Subcutaneous adipose tissue (tissue), 4 donors: ENCODE data around the gene KRTAP10-3. TPM values are rescaled to one million over a fixed set of nuclear protein-coding genes. Genes with fewer than 3 reads are reported as not detected.

Source experiments
- total RNA-seq, 4 donors: library from RNA; depleted of rRNA; stranded (reverse); fragments of >200 nt; gene quantifications; one replicate each; pipeline ENCODE4 v1.1.0, GENCODE V29; 2016
- TF ChIP-seq, protein P1 (sequence below): fragments of 450-650 bp; IDR thresholded peaks from one replicate; pipeline ENCODE4 v1.5.1; 2016; ENCODE audit warnings: low read depth, mild to moderate bottlenecking, control low read depth, antibody characterized with exemption, moderate library complexity

Gene KRTAP10-3
- total RNA-seq, 4 donors from 2014 or later: not detected

DNA sequence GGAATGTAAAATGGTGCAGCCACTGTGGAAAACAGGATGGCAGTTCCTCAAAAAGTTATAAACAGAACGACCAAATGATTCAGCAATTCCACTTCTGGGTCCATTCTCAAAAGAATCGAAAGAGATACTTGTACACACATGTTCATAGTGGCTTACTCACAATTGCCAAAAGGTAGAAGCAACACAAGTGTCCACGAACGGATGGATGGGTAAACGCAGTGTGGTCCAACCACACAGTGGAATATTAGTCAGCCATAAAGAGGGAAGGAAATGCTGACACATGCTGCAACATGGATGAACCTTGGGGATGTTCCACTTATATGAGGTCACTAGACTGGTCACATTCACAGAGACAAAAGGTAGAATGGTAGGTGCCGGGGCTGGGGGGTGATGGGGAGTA lies 23.9 kb downstream of the KRTAP10-3 start:
- TF ChIP-seq, protein P1, sequence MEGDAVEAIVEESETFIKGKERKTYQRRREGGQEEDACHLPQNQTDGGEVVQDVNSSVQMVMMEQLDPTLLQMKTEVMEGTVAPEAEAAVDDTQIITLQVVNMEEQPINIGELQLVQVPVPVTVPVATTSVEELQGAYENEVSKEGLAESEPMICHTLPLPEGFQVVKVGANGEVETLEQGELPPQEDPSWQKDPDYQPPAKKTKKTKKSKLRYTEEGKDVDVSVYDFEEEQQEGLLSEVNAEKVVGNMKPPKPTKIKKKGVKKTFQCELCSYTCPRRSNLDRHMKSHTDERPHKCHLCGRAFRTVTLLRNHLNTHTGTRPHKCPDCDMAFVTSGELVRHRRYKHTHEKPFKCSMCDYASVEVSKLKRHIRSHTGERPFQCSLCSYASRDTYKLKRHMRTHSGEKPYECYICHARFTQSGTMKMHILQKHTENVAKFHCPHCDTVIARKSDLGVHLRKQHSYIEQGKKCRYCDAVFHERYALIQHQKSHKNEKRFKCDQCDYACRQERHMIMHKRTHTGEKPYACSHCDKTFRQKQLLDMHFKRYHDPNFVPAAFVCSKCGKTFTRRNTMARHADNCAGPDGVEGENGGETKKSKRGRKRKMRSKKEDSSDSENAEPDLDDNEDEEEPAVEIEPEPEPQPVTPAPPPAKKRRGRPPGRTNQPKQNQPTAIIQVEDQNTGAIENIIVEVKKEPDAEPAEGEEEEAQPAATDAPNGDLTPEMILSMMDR: no peak

DNA sequence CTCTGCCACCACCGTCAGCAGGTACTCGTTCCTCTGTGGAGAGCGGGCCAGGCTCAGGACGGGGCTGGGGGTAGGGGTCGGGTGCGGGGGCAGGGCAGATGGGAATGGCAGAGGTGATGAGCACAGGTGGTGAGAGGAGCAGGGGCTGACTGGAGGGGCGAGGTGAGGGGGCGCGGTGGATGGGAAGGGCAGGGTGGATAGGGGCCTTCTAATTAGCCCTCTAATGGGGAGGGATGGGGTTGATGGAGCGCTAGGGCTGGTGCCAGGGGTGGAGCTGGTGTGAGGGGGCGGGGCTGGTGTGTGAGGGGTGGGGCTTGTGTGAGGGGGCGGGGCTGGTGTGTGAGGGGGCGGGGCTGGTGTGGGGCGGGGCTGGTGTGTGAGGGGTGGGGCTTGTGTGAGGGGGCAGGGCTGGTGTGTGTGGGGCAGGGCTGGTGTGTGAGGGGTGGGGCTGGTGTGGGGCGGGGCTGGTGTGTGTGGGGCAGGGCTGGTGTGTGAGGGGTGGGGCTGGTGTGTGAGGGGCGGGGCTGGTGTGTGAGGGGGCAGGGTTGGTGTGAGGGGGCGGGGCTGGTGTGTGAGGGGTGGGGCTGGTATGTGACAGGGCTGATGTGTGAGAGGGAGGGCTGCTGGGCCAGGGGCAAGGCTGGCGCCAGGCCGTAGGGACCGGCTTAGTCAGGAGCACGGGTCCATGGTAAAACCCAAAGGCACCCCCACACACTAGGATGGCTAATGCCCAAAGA lies 24.5 kb downstream of the KRTAP10-3 start:
- TF ChIP-seq, protein P1: no peak

DNA sequence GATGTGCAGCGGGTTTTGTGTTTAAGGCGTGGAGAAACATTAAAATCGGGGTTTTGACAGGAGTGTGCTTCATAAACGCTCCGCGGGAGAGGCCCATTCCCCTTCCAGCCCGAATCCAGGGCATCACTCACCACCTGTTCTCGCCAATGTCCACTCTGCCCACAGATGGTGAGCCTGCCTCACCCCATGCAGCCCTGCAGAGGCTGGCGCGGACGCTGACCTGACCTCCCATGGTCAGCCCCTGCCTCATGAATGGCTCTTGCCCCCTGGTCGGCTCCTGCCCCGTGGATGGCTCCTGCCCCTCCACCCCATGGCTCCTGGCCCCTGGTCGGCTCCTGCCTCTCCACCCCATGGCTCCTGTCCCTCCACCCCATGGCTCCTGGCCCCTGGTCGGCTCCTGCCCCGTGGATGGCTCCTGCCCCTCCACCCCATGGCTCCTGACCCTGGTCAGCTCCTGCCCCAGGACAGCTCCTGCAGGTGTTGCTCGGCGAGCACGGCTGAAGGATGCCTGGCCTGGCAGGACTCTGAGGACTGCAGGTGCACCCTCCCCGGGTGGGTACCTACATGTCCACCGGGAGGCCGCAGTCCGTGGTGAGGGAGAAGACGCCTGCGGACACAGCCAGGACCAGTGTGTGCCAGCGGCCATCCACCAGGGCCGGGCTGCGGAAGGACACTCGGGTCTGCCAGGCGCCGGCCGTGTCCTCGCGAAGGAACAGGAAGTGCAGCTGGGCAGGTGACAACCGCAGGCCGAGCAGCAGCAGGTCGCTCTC lies 25.3 kb downstream of the KRTAP10-3 start:
- TF ChIP-seq, protein P1: no peak

DNA sequence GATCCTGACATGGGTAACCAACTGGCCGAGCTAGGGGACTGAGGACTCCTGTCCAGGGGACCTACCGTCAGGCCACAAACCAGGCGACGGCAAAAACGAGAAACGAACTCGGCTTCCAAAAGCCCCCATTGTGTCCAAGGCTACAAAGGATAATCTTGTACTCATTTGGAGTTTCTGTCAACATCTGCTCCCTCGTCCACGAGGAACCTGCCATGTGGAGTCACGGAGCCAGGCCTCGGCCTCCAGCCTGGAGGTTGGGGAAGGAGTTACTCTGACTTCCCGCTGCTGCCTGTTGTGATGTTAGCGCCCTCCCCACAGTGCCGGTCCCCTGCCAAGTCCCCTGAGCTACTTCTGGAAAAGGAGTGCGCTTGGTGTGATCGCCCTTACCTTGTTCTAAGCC lies 25.9 kb downstream of the KRTAP10-3 start:
- TF ChIP-seq, protein P1: no peak

DNA sequence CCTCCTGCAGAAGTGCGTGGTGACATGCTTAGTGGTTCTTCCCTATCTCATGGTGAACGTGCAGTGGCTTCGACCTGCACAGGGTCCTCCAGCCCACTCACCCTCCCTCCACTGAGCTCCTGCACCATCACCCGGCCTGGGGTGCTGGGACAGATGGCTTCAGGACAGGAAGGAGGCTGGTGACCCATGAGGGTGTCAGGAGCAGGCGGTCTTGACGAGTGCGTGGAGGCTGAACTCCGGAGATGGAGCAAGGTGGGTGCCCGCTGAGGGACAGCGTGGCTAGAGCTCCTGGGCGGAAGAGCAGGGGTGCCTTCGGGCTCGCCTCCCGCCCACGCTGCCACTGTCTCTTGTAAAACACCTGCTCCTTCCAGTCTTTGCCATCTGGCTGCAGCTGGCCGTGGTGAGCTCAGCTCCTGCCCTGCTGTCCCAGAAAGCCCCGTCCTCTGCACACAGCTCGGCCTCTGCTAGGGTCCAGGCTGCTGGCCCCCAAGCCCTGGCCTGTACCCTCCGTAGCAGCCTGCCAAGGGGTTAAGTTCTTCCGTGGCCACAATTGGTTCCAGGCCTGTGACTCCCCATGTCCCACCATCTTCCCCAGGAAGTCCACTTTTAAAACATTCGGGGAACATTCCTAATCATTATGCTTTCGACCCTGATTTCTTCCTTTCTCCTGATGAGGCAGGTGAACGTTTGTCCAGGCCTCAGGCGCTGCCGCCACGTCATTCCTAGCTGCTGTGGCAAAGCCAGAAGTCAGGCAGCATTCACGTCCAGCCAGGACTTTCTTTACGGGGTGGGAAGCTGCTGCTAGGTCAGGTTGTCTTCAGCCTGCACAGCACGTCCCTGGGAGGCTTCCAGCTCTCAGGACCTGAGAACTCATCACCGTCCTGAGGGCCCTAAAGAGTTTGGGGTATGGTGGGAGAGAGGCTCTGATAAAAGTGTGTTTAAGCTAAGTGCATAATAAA lies 26.7 kb downstream of the KRTAP10-3 start:
- TF ChIP-seq, protein P1: no peak

DNA sequence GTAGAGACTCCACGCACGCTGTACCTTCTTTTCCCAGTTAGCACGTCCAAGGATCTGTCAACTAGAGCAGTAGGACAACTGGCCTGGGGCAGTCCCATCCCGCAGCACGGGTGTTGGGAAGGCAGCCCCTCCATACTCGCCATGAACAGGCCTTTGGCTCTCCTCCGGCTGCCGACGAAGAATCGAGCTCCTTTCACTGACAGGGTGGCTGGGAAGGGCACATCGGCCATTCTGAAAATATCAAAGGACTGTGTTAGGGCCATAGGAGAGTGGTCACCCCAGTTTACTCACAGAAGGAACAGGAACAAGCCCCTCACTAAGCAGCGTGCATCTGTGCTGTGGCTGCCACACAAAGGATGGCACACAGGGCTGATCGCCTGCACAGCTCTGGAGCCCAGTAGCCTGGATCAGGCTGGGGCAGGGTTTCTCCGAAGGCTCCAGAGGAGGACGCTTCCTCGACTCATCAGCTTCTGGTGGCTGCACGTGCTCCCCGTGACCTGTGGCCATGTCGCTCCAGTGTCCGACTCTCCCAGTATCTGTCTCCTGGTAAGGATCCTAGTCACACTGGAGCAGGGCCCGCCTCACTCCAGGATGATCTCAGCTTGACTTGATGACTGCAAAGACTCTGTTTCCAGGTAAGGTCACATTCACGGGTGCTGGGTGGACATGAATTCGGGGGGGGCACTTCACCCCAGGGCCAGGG lies 27.5 kb downstream of the KRTAP10-3 start:
- TF ChIP-seq, protein P1: no peak
